ENCODE results near the gene LRRC27. TPM values are rescaled to one million over a fixed set of nuclear protein-coding genes. Genes with fewer than 3 reads are reported as not detected.
"Not testable (repeated sequence)": the region's sequence is repeated elsewhere in the genome, so short reads cannot be mapped to it uniquely, and the experiment has no call there.

LRRC27 gene
- total and polyA plus RNA-seq, 4 experiments from 2014 or later = 0.90 to 3.8 (median 3.0) TPM

GRCh38 chr10:132377326-132377725 lies 45.3 kb downstream of the LRRC27 start:
- Histone ChIP-seq H3K27me3 (ENCODE audit: insufficient read depth, low read length) (no peaks in the 10 kb centered on the region), H3K36me3 (ENCODE audit: insufficient read depth, low read length) (no peaks in the 10 kb centered on the region), H3K4me3 (ENCODE audit: low read length in 2 of 2) (no peak overlapping the region), H3K27ac (ENCODE audit: low read depth, low read length) (no peak overlapping the region), H3K4me1 (ENCODE audit: insufficient read depth, low read length) (peaks cover 6% of the 10 kb centered on the region), H3K9me3 (ENCODE audit: control insufficient read depth in 1 of 2, low read length in 2 of 2) (no peaks in the 10 kb centered on the region)
- no peak for DNase-seq
- H3K36me3 Mint-ChIP-seq = no peaks in the 10 kb centered on the region
- H3K27me3 Mint-ChIP-seq = no peaks in the 10 kb centered on the region
- intact Hi-C loops (cut with micrococcal nuclease) = no loop called here
- CTCF ChIA-PET (ENCODE audit: partially characterized antibody) = no interaction called here
- H3K9me3 Mint-ChIP-seq = no peaks in the 10 kb centered on the region
- H3K4me3 Mint-ChIP-seq = no peak overlapping the region
- POLR2A ChIA-PET (ENCODE audit: partially characterized antibody) = no interaction called here
- peaks cover 3 to 11% (median 7%) of the 10 kb centered on the region in 4 donors for H3K4me1 Mint-ChIP-seq
- H3K27ac Mint-ChIP-seq = peak overlapping the region in 1 of 7 donors; percentile 60

- H3K9me3 ChIP-seq (ENCODE audit: control insufficient read depth in 1 of 2, low read length in 2 of 2); H3K27ac ChIP-seq (ENCODE audit: low read depth, low read length); CTCF ChIA-PET (ENCODE audit: partially characterized antibody); H3K9me3 Mint-ChIP-seq; H3K27me3 Mint-ChIP-seq; intact Hi-C loops (cut with micrococcal nuclease); H3K4me1 ChIP-seq (ENCODE audit: insufficient read depth, low read length); DNase-seq; POLR2A ChIA-PET (ENCODE audit: partially characterized antibody); H3K4me3 ChIP-seq (ENCODE audit: low read length in 2 of 2); H3K27me3 ChIP-seq (ENCODE audit: insufficient read depth, low read length); H3K36me3 Mint-ChIP-seq; H3K36me3 ChIP-seq (ENCODE audit: insufficient read depth, low read length); H3K4me3 Mint-ChIP-seq: not testable (repeated sequence)
- Mint-ChIP-seq H3K4me1 (peaks cover 5 to 18% (median 9%) of the 10 kb centered on the region in 4 donors), H3K27ac (peak overlapping the region in 1 of 7 donors; percentile 61)
These were observed 47.0 kb downstream of the LRRC27 start for GRCh38 chr10:132379026-132379425.

- H3K36me3 Mint-ChIP-seq; H3K27ac ChIP-seq (ENCODE audit: low read depth, low read length); H3K9me3 ChIP-seq (ENCODE audit: control insufficient read depth in 1 of 2, low read length in 2 of 2); H3K9me3 Mint-ChIP-seq; H3K4me3 Mint-ChIP-seq; H3K27me3 Mint-ChIP-seq; H3K36me3 ChIP-seq (ENCODE audit: insufficient read depth, low read length); H3K27ac Mint-ChIP-seq; intact Hi-C loops (cut with micrococcal nuclease); H3K4me3 ChIP-seq (ENCODE audit: low read length in 2 of 2); H3K27me3 ChIP-seq (ENCODE audit: insufficient read depth, low read length); DNase-seq; H3K4me1 ChIP-seq (ENCODE audit: insufficient read depth, low read length): not testable (repeated sequence)
- ChIA-PET POLR2A (ENCODE audit: partially characterized antibody) (interaction anchor here (1.4 kb wide), 1 partner anchor 16 kb away, joined by 3 read pairs; the partner anchor contains the start of gene PWWP2B), CTCF (ENCODE audit: partially characterized antibody) (interaction anchor here (0.7 to 1.7 kb wide), 6 partner anchors 18 to 158 kb away, joined by 3 to 6 read pairs (median 4); no protein-coding TSS in a partner anchor)
- H3K4me1 Mint-ChIP-seq = peaks cover 5 to 18% (median 12%) of the 10 kb centered on the region in 4 donors
These were observed 49.0 kb downstream of the LRRC27 start for GRCh38 chr10:132380986-132381385.

GRCh38 chr10:132381741-132382140 lies 49.7 kb downstream of the LRRC27 start:
- no peaks in the 10 kb centered on the region for H3K36me3 ChIP-seq (ENCODE audit: insufficient read depth, low read length)
- CTCF ChIA-PET (ENCODE audit: partially characterized antibody) = interaction anchor here (0.7 to 1.7 kb wide), 5 partner anchors 21 to 158 kb away, joined by 3 to 6 read pairs (median 5); no protein-coding TSS in a partner anchor
- no peak overlapping the region for H3K4me3 ChIP-seq (ENCODE audit: low read length in 2 of 2)
- intact Hi-C loops (cut with micrococcal nuclease) = no loop called here
- Mint-ChIP-seq H3K27me3 (no peaks in the 10 kb centered on the region), H3K9me3 (no peaks in the 10 kb centered on the region), H3K4me1 (peaks cover 5 to 18% (median 12%) of the 10 kb centered on the region in 4 donors), H3K4me3 (no peak overlapping the region), H3K36me3 (no peaks in the 10 kb centered on the region), H3K27ac (peak overlapping the region in 5 of 7 donors; percentile 43 to 79 (median 53))
- no peaks in the 10 kb centered on the region for H3K27me3 ChIP-seq (ENCODE audit: insufficient read depth, low read length)
- DNase-seq = no peak
- POLR2A ChIA-PET (ENCODE audit: partially characterized antibody) = interaction anchor here (1.4 kb wide), 1 partner anchor 15 kb away, joined by 3 read pairs; the partner anchor contains the start of gene PWWP2B
- H3K4me1 ChIP-seq (ENCODE audit: insufficient read depth, low read length) = peaks cover 6% of the 10 kb centered on the region
- no peaks in the 10 kb centered on the region for H3K9me3 ChIP-seq (ENCODE audit: control insufficient read depth in 1 of 2, low read length in 2 of 2)
- H3K27ac ChIP-seq (ENCODE audit: low read depth, low read length) = no peak overlapping the region

GRCh38 chr10:132382231-132382922 lies 50.4 kb downstream of the LRRC27 start:
- H3K4me1 Mint-ChIP-seq = peaks cover 5 to 18% (median 12%) of the 10 kb centered on the region in 4 donors
- H3K27ac Mint-ChIP-seq = peak overlapping the region in 3 of 7 donors; percentile 55 to 58 (median 56)
- ChIA-PET CTCF (ENCODE audit: partially characterized antibody) (interaction anchor here (1.1 to 1.7 kb wide), 2 partner anchors 21 to 76 kb away, joined by 5 to 6 read pairs; no protein-coding TSS in a partner anchor), POLR2A (ENCODE audit: partially characterized antibody) (no interaction called here)
- no peak overlapping the region for H3K4me3 Mint-ChIP-seq
- H3K27ac ChIP-seq (ENCODE audit: low read depth, low read length) = no peak overlapping the region
- H3K9me3 ChIP-seq (ENCODE audit: control insufficient read depth in 1 of 2, low read length in 2 of 2) = no peaks in the 10 kb centered on the region
- H3K9me3 Mint-ChIP-seq = no peaks in the 10 kb centered on the region
- no peaks in the 10 kb centered on the region for H3K27me3 Mint-ChIP-seq
- intact Hi-C loops (cut with micrococcal nuclease) = no loop called here
- H3K4me1 ChIP-seq (ENCODE audit: insufficient read depth, low read length) = peaks cover 7% of the 10 kb centered on the region
- no peaks in the 10 kb centered on the region for H3K27me3 ChIP-seq (ENCODE audit: insufficient read depth, low read length)
- no peaks in the 10 kb centered on the region for H3K36me3 Mint-ChIP-seq
- no peak for DNase-seq
- no peak overlapping the region for H3K4me3 ChIP-seq (ENCODE audit: low read length in 2 of 2)
- no peaks in the 10 kb centered on the region for H3K36me3 ChIP-seq (ENCODE audit: insufficient read depth, low read length)

GRCh38 chr10:132383101-132383500 lies 51.1 kb downstream of the LRRC27 start:
- H3K4me1 ChIP-seq (ENCODE audit: insufficient read depth, low read length) = peaks cover 12% of the 10 kb centered on the region
- intact Hi-C loops (cut with micrococcal nuclease) = no loop called here
- Mint-ChIP-seq H3K4me1 (peaks cover 5 to 23% (median 15%) of the 10 kb centered on the region in 4 donors), H3K27me3 (no peaks in the 10 kb centered on the region), H3K36me3 (no peaks in the 10 kb centered on the region), H3K27ac (no peak overlapping the region), H3K4me3 (no peak overlapping the region), H3K9me3 (no peaks in the 10 kb centered on the region)
- ChIA-PET POLR2A (ENCODE audit: partially characterized antibody) (no interaction called here), CTCF (ENCODE audit: partially characterized antibody) (interaction anchor here (0.9 to 1.1 kb wide), 3 partner anchors 64 to 76 kb away, joined by 3 to 4 read pairs (median 3); no protein-coding TSS in a partner anchor)
- no peak overlapping the region for H3K4me3 ChIP-seq (ENCODE audit: low read length in 2 of 2)
- no peaks in the 10 kb centered on the region for H3K36me3 ChIP-seq (ENCODE audit: insufficient read depth, low read length)
- no peaks in the 10 kb centered on the region for H3K9me3 ChIP-seq (ENCODE audit: control insufficient read depth in 1 of 2, low read length in 2 of 2)
- no peak for DNase-seq
- H3K27me3 ChIP-seq (ENCODE audit: insufficient read depth, low read length) = no peaks in the 10 kb centered on the region
- no peak overlapping the region for H3K27ac ChIP-seq (ENCODE audit: low read depth, low read length)

GRCh38 chr10:132383751-132384196 lies 51.8 kb downstream of the LRRC27 start:
- DNase-seq = no peak
- Mint-ChIP-seq H3K4me3 (no peak overlapping the region), H3K4me1 (peaks cover 5 to 23% (median 15%) of the 10 kb centered on the region in 4 donors), H3K9me3 (no peaks in the 10 kb centered on the region), H3K27ac (peak overlapping the region in 3 of 7 donors; percentile 5 to 63 (median 61)), H3K36me3 (no peaks in the 10 kb centered on the region), H3K27me3 (no peaks in the 10 kb centered on the region)
- ChIA-PET CTCF (ENCODE audit: partially characterized antibody) (interaction anchor here (0.9 to 1.1 kb wide), 3 partner anchors 63 to 76 kb away, joined by 3 to 4 read pairs (median 3); no protein-coding TSS in a partner anchor), POLR2A (ENCODE audit: partially characterized antibody) (no interaction called here)
- H3K9me3 ChIP-seq (ENCODE audit: control insufficient read depth in 1 of 2, low read length in 2 of 2) = no peaks in the 10 kb centered on the region
- peaks cover 12% of the 10 kb centered on the region for H3K4me1 ChIP-seq (ENCODE audit: insufficient read depth, low read length)
- no peaks in the 10 kb centered on the region for H3K27me3 ChIP-seq (ENCODE audit: insufficient read depth, low read length)
- intact Hi-C loops (cut with micrococcal nuclease) = no loop called here
- H3K4me3 ChIP-seq (ENCODE audit: low read length in 2 of 2) = no peak overlapping the region
- no peak overlapping the region for H3K27ac ChIP-seq (ENCODE audit: low read depth, low read length)
- no peaks in the 10 kb centered on the region for H3K36me3 ChIP-seq (ENCODE audit: insufficient read depth, low read length)

Measured in CD4-positive, alpha-beta memory T cell (primary cell).